HuH-7 (cell line): Measurements from ENCODE around the gene KDM1B.

Experiments used
- DNase-seq: peaks from one replicate; pipeline ENCODE4 v3.0.0; 2011; ENCODE audit warnings: low spot score

Gene KDM1B

GRCh38 chr6:18262702-18263417, 107.6 kb downstream of the KDM1B start:
- no peak for DNase-seq

DNA sequence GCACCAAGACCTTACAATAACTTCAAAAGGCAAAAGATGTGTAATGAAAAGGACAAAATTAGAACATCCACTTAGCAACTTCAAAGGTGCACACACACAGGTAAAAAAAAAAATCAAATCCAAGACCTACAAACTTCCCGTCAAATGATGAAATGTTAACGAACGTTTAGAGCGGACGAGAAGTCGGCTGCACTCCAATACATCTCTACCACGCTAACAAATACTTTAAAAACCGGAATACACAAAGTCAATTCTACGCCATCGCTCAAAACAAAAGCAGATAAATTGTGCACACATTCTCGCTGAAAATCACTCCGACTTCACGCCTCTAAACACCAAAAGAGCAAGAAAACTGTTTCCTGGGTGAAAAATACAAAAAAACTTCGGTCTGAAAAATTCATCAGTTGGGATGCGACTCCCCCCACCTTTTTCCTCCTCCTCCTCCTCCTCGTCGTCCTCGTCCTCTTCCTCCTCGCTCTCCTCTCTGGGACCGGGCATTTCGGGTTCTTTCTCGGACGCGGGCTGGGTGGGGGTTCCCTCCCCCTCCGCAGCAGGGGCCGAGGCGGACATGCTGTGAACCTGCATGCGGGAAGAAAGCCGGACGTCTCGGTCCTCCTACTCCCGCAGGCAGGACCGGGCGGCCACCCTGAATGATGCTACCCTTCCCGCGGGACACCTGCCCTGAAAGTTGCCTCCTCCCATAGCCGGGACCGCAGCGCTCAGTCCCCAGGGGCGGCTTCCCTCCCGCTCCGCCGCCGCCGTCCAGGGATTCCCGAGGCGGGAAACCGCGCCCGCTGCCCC, 108.4 kb downstream of the KDM1B start:
- DNase-seq = no peak

DNA sequence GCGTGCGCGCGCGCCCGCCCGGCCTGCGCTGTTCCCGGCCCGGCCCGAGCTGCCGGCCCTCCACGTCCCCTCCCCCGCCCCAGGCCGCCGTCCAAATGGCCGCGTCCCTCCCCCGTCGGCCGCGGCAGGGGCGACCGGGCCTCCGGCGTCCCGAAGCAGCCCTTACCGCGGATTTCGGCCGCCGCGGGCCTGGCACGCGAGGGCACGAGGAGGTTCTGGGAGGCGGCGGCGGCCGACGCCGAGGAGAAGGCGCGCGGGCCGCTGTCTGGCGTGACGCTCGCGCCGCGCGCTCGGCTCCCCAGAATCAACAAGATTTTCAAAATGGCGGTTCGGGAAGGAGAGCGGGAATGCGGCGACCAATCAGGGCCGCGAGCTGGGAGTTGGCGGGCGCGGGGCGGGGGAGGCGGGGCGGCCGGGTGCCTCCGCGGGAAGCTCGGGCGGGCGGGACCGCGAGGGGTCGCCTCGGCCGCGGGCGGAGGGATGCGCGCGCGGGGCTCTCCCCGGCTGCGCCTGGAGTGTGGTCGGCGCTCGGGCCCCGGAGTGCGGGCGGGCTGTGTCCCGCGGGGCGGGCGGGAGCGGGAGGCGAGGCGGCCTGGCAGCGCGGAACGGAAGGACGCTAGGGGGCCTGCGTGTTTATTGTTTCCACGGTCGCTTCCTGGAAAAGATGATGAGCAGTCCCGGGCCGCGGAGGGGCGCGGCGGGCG, 109.1 kb downstream of the KDM1B start, which contains the start of gene DEK:
TSS of gene DEK (minus strand) at position 312 of the 704 bp plus-strand sequence. CDS start 543 bp downstream, outside the sequence.
- DNase-seq = peak; percentile 75

DNA sequence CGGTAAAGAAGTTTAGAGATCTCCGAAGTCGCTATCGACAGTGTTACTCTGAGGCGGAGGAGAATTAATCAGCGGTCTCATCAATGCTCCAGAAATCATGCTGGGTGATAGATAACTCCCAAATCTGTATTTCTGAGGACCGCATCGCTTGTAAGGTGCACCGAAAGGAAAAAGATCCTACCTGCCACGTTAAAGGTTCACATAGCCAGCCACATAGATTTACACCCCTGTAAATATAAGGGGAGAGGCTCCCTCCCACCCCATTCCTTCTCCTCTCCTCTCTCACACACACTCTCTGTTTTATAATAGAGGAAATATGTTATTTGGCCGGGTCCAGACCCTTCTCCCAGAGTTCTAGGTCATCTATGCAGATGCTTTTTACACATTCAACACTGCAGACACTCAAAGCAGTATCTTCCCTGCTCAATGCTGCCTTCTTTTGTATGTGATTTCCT, 109.7 kb downstream of the KDM1B start:
- DNase-seq = peak; percentile 17

GRCh38 chr6:18265787-18266522, 110.7 kb downstream of the KDM1B start:
- DNase-seq = no peak

DNA sequence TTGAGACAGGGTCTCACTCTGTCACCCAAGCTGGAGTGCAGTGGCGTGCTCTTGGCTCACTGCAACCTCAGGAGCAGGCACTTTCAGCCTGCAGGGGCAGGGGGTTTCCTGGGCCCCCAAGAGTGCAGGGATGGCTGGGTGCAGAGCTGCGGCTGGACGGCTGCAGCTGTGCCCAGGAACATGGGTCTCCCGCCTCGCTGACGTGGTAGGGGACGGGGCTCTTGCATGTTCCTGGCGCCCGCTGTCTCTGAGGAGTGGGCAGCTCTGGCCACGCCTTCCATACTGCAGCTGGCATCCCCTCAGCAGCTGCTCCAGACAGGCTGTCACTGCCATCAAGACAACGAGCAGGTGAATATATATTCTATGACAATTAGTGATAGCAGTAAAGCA, 111.3 kb downstream of the KDM1B start:
- no peak for DNase-seq

GRCh38 chr6:18268066-18268465, 112.8 kb downstream of the KDM1B start:
- no peak for DNase-seq

DNA sequence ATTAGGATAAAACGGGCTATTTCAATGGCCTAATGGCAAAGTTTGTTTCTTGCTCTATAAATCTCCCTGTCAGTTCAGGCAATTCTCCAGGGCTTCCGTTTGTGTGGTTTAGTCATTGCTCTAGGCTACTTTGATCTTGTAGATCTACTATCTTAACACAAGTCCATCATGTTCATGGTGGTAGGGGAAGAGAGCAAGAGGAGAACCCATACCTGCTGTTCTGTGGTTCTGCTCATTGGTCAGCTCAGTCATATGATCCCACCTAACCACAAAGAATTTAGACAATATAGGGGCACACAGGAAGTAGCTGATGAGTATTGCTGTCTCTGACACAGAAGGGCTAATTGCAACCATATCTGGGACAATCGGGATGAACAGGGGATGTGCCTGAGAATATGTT, 114.0 kb downstream of the KDM1B start:
- DNase-seq = peak; percentile 26

DNA sequence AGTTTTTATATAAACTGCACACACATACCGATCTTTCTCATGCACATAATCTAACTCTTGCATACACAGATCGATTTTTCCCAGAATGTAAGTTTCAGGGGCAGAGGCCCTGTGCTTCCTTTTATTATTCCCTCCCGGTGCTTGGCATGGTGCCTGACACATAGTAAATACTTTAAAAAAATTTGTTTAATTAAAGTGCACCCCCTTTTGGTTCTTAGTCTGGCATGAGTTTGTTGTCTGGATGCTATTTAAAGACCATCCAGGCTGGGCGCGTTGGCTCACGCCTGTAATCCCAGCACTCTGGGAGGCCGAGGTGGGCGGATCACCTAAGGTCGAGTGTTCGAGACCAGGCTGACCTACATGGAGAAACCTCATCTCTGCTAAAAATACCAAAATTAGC, 114.5 kb downstream of the KDM1B start:
- DNase-seq = no peak

- DNase-seq = no peak
Measured at GRCh38 chr6:18270216-18270615, 115.0 kb downstream of the KDM1B start.
